Ramos (cell line): ENCODE results near the gene PKP4.

Experiments used
- in situ Hi-C: fragments of 300-500 bp; cut with MboI; formaldehyde crosslinking; loops from one replicate; pipeline ENCODE4 v1.14.3; 2022; ENCODE audit warnings: low sequenced_read_pairs; ENCODE audit not compliant: unreplicated experiment

The PKP4 gene

GRCh38 chr2:158530829-158531228, 74.1 kb downstream of the PKP4 start:
- in situ Hi-C loops: no loop called here

- in situ Hi-C loops: no loop called here
Observed at GRCh38 chr2:158533009-158533408, 76.3 kb downstream of the PKP4 start.

GRCh38 chr2:158539176-158540005, 82.6 kb downstream of the PKP4 start:
- in situ Hi-C loops: no loop called here

GRCh38 chr2:158542577-158542976, 85.8 kb downstream of the PKP4 start:
- in situ Hi-C loops: no loop called here

DNA sequence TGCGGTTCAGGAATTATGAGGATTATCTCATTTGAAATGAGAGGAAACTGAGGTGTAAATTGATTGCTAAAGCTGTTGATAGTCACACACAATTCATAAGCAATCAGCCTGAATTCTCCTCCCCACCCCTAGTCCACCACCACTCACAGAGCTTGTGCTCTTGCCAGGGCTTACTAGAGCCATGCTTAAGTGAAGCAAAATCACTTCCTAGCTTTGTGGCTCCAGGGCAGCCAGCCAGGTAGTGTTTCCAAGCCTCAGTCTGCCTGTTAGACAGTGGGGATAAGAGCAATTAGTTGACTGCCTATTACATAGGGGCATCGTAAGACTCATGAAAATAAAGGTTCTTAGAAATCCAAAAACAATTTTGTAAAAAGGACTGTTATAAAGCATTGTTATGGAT, 87.2 kb downstream of the PKP4 start:
- in situ Hi-C loops: no loop called here

DNA sequence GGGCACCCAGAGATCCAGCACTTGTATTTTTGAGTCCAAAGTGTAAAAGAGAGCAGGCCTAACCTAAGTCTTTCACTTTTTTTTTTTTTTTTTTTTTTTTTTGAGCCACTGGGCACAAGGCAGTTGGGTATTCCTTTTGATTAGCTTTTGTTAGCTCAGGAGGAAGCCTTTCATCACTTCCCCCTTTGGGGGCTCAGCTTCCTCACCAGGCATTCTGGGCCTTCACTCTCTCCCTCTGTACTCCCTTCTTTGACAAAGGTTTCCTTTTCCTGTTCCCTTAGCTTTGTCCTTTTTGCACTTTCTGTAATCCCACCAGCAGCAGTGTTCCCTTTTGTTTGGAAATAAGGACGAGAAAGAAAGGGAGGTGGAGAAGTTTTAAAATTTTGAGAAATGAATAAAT, 88.2 kb downstream of the PKP4 start:
- in situ Hi-C loops: no loop called here

DNA sequence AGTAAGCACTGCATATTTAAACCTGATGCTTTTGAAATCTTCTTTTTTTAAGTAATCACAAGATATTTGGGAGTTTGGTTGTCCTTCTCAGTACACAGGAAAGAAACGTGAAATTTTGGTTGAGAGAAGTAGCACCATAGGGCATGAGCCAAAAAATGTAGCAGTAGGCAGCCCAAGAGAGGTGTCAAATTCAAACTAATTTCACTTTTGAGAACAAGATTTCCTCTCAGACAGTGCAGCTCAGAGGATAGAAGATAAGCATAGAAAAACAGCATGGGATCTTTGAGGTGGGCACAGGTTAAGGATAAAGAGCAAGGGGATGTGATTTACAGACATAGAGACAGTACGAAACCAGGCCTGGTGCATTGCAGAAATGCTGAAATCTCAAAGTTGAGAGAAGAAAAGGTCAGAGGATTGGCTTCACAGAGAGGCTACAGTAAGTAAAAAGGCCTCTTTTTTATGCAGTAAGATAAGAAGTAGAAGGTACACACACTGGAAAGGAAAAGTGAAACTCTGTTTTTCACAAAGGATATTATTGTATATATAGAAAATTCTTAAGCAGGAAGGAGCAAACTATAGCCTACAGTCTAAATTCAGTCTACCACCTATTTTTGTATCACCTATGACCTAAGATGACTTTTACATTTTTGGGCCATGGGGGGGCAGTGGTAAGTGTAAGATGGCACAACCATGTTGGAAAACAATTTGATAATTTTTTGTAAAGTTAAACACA, 89.8 kb downstream of the PKP4 start:
- in situ Hi-C loops: no loop called here

DNA sequence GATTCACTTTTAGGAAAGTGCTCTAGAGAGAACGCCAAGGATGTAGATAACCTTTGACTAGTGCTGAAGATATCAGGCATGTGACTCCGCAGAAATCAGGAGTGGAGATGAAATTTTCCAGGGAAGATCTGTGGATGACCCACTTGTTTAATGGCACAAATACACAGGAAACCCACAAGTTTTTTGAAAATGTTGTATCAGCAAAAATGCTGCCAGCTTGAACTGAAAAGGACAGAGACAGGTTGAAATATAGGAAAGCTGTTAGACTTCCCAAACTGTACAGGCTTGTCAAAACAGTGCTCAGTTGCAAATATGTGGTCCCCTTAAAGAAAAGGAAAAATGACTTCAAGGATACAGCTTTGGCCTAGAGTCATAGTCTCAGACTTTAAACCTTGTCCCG, 96.5 kb downstream of the PKP4 start:
- in situ Hi-C loops: no loop called here

DNA sequence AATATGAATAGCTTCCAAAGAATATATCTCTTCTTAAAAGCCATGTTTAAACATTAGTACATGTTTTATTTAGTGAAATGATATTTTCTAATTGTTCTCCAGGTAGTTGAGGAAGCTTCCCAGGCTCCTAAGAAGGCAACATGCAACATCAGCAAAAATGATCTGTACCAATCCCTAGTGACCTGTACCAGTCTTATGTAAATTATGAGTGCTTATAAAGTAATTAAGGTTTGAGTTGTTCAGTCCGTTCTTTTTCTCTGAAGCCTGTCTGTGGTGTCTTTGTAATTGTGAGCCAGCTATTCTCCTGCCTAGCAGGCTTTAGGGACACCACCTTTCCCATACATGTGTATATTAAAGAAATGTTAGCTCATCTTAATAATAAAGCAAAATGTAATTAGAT, 98.2 kb downstream of the PKP4 start:
- in situ Hi-C loops: no loop called here

- in situ Hi-C loops: no loop called here
Observed at GRCh38 chr2:158556124-158556523, 99.4 kb downstream of the PKP4 start.

- in situ Hi-C loops: no loop called here
Observed at GRCh38 chr2:158557752-158558151, 101.0 kb downstream of the PKP4 start.

GRCh38 chr2:158559252-158559651, 102.5 kb downstream of the PKP4 start:
- in situ Hi-C loops: no loop called here

DNA sequence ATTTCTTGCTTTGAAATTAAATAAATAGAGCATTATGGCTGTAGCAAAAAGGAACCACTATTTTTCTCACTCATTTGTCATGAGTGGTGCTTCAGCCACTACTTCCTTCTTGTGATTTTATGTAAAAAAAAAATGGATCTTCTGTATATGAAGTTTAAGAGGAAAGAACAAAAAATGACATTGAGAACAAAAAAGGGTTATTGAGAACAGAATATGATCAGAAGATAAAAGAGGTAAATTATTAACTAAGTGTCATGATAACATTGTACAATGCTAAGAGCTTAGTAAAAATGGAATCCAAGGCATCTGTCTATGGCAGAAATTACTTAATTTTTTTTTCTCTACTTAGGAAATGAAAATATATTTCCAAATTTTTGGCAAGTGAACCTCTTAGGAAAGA, 103.5 kb downstream of the PKP4 start:
- in situ Hi-C loops: no loop called here

GRCh38 chr2:158561054-158561453, 104.3 kb downstream of the PKP4 start:
- in situ Hi-C loops: no loop called here

- in situ Hi-C loops: no loop called here
Observed at GRCh38 chr2:158567208-158567607, 110.5 kb downstream of the PKP4 start.

DNA sequence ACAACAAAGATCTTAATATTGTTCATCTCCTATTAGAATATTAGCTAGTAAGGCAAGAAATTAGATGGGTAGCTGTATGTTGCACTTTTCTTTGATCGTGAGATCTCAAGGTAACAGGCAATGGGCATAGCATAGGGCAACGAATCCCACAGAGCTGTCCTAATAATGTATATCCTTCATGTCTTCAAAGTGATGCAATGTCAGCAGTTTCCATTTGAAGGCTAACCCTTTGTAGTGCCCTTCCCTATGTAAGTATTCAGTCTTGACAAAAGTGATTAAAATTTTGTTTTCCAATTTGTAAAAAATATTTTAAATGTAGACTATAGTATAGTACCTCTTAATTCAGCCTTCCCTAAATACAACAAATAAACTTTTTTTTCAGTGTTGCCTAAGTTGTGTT, 112.5 kb downstream of the PKP4 start:
- in situ Hi-C loops: no loop called here

DNA sequence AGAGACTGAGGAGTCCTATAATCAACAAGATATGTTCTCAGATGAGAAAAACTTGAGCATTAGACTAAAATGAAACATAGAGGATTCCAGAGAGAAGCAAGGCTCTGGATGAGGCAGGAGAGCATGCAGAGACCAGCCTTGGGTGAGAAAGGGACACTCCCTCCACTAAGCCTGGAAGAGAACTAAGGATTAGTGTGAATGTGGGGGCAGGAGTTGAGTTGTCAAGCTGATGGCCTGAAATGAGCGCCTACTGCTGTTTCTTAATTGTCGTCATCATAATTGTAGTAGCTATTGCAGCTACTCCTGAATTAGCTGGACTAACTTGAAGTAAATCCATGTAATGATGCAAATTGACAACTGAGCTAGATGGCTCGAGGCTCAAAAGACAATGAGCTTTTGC, 114.1 kb downstream of the PKP4 start:
- in situ Hi-C loops: no loop called here

DNA sequence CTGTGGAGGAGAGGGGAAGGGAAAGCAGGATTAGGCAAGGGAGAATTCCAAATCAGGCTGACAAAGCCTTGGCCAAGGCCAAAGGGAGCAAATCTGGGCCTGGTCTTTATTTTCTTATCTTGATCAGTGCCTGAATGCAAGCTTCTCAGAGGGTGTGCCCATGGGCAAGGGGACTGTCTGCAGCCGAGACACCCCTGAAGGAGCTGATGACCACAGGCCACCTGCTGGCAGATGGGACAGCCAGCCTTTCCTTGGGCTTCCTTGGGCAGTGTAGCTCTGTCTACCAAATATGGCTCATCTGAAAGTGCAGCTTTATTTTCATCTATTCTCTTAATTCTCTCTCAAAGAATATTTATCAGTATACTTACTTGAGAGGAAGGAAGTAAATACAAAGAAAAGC, 117.0 kb downstream of the PKP4 start:
- in situ Hi-C loops: no loop called here

DNA sequence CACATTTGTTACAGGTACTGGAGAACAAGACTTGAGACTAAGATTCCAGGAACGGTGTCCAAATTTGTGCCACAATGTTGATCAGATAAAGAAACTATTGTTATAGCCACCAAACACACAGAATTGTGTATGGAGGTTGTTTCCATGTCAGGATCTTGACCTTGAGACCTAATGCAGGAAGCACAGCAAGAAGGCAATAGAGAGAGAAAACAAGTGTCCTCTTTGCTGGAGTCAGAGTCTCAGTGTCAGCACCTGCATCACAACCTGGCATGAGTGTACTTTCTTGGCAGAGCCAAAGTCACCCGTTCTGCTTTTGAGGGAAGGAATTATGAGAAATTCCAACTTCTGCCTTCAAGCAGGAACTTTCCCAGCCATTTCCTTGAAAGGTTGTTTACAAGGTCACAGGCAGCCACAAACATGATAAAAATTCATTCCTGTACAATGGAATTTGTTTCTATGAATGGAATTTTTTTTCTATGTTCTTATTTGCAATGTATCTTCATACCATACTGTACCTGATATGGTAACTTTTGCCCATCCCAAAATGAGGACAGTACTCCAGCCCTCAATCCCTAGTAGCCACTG, 118.4 kb downstream of the PKP4 start:
- in situ Hi-C loops: no loop called here

- in situ Hi-C loops: no loop called here
Observed at GRCh38 chr2:158577141-158577540, 120.4 kb downstream of the PKP4 start.

DNA sequence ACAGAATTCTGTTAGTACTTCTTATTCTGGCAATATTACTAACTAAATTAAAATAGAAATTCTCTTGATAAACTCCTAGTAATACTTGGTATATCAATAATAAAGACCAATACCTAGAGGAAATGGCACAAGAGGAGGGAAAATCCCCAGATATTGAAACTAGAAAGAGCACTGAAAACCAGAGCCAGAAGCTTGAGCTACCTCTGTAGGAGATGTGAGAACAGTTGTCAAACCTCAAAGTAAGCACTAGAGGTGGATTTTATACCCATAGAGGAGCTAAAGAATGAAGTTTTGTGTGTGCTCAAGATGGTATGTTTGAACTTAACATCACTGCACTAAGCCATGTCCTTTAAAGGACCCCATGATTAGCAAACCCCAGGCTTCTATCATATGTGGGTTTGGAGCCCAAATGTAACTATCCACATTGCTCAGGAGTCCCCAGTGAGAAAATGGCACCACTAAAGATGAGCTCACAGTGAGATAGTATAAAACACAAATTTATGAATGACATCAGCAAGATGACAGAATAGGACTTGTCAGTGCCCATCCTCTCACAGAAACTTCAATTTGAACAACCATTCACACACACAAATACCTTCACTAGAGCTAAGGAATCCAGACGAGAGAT, 122.1 kb downstream of the PKP4 start:
- in situ Hi-C loops: no loop called here
